HepG2 (cell line): ENCODE measurements around the gene PLCB4.
"Not testable (repeated sequence)": the region's sequence is repeated elsewhere in the genome, so short reads cannot be mapped to it uniquely, and the experiment has no call there.

ENCODE experiments used
- FOXM1 ChIP-seq: sonication (generic); formaldehyde crosslinking; IDR thresholded peaks from 2 replicates; pipeline ENCODE4 v1.5.0; 2020; ENCODE audit warnings: missing genetic modification reagents
- FUBP1 ChIP-seq: sonication (generic); formaldehyde crosslinking; IDR thresholded peaks from 2 replicates; pipeline ENCODE4 v1.5.1; 2020; ENCODE audit warnings: missing genetic modification reagents, mild to moderate bottlenecking, borderline replicate concordance
- GABPA ChIP-seq, 2 experiments: IDR thresholded peaks; 2 replicates each; pipeline ENCODE4 v1.6.1; 2011 to 2016; ENCODE audit warnings: low read depth in 2 of 2, low read length in 1 of 2, missing biosample characterization in 1 of 2, missing genetic modification characterization in 1 of 2
- JUNB ChIP-seq: sonication (generic); formaldehyde crosslinking; IDR thresholded peaks from 2 replicates; pipeline ENCODE4 v1.8.0; 2022; ENCODE audit warnings: missing genetic modification reagents, mild to moderate bottlenecking, borderline replicate concordance
- REST ChIP-seq, 2 experiments: IDR thresholded peaks; 2 replicates each; pipeline ENCODE4 v1.6.1; 2011 to 2012; ENCODE audit warnings: low read length in 2 of 2, borderline replicate concordance in 1 of 2, low read depth in 1 of 2, mild to moderate bottlenecking in 1 of 2, moderate library complexity in 1 of 2
- SYNCRIP ChIP-seq: fragments of 200-400 bp; formaldehyde crosslinking; IDR thresholded peaks from 2 replicates; pipeline ENCODE4 v1.6.1; 2018; ENCODE audit warnings: mild to moderate bottlenecking, low read depth, low read length; ENCODE audit not compliant: insufficient read depth
- ZNF577 ChIP-seq: sonication (generic); formaldehyde crosslinking; IDR thresholded peaks from 2 replicates; pipeline ENCODE4 v1.4.0; 2020; ENCODE audit warnings: mild to moderate bottlenecking, low read depth, missing genetic modification reagents, borderline replicate concordance

GRCh38 chr20:9385345-9386310 lies 316.7 kb downstream of the PLCB4 start:
- not testable (repeated sequence) for TF ChIP-seq JUNB (CRISPR knock-in tag); FUBP1 (CRISPR knock-in tag); REST (IDR thresholded peaks at IDR 0.05; ENCODE audit: borderline replicate concordance in 1 of 2, low read depth in 1 of 2, low read length in 2 of 2); FOXM1 (CRISPR knock-in tag); GABPA (IDR thresholded peaks at IDR 0.05; ENCODE audit: low read depth, low read length); GABPA (CRISPR knock-in tag; IDR thresholded peaks at IDR 0.05; ENCODE audit: low read depth); SYNCRIP; ZNF577
